PFSK-1 (cell line): ENCODE results near the gene ERVK3-1.

Experiments
- FOXP2 ChIP-seq: optimal IDR thresholded peaks from 2 replicates; pipeline ENCODE3; 2011; ENCODE audit warnings: borderline replicate concordance, control low read depth, inconsistent platforms; ENCODE audit not compliant: insufficient read depth; ENCODE audit errors: extremely low read length, extremely low read depth
- POLR2AphosphoS5 ChIP-seq: IDR thresholded peaks from 2 replicates; pipeline ENCODE4 v1.6.1; 2012; ENCODE audit warnings: low read depth, mild to moderate bottlenecking, control low read depth, low read length, moderate library complexity
- REST ChIP-seq, 2 experiments: IDR thresholded peaks; 2 replicates each; pipeline versions ENCODE4 v1.6.1 to v1.8.0; 2011 to 2012; ENCODE audit warnings: low read depth in 2 of 2, low read length in 2 of 2, control low read depth in 1 of 2, inconsistent platforms in 1 of 2, mild to moderate bottlenecking in 1 of 2, moderate library complexity in 1 of 2; ENCODE audit not compliant: insufficient read depth in 1 of 2
- SIN3A ChIP-seq: IDR thresholded peaks from 2 replicates; pipeline ENCODE4 v1.6.1; 2012; ENCODE audit warnings: mild to moderate bottlenecking, low read length, moderate library complexity, borderline replicate concordance; ENCODE audit not compliant: insufficient read depth
- TAF1 ChIP-seq: IDR thresholded peaks from 2 replicates; pipeline ENCODE4 v1.6.1; 2012; ENCODE audit warnings: low read length, control low read depth, borderline replicate concordance; ENCODE audit not compliant: insufficient read depth

ERVK3-1 gene

GRCh38 chr19:58265100-58265499, 40.1 kb upstream of the ERVK3-1 start:
- TF ChIP-seq TAF1: no peak
- no peak for TF ChIP-seq SIN3A
- no peak for TF ChIP-seq REST (IDR thresholded peaks at IDR 0.05; ENCODE audit: insufficient read depth in 1 of 2, low read depth in 2 of 2, low read length in 2 of 2)
- TF ChIP-seq FOXP2: no peak
- TF ChIP-seq POLR2AphosphoS5: no peak

- TF ChIP-seq TAF1: no peak
- TF ChIP-seq FOXP2: no peak
- no peak for TF ChIP-seq REST (IDR thresholded peaks at IDR 0.05; ENCODE audit: insufficient read depth in 1 of 2, low read depth in 2 of 2, low read length in 2 of 2)
- TF ChIP-seq POLR2AphosphoS5: no peak
These were observed 36.8 kb upstream of the ERVK3-1 start for GRCh38 chr19:58268344-58268743.

GRCh38 chr19:58274771-58275201, 30.4 kb upstream of the ERVK3-1 start:
- TF ChIP-seq FOXP2 (no peak), SIN3A (no peak), POLR2AphosphoS5 (no peak), TAF1 (no peak), REST (IDR thresholded peaks at IDR 0.05; ENCODE audit: insufficient read depth in 1 of 2, low read depth in 2 of 2, low read length in 2 of 2) (no peak)

- no peak for TF ChIP-seq TAF1
- no peak for TF ChIP-seq SIN3A
- no peak for TF ChIP-seq FOXP2
- no peak for TF ChIP-seq REST (IDR thresholded peaks at IDR 0.05; ENCODE audit: insufficient read depth in 1 of 2, low read depth in 2 of 2, low read length in 2 of 2)
- TF ChIP-seq POLR2AphosphoS5: no peak
These were observed 29.6 kb upstream of the ERVK3-1 start for GRCh38 chr19:58275564-58275963.

- no peak for TF ChIP-seq SIN3A
- TF ChIP-seq TAF1: no peak
- TF ChIP-seq FOXP2: no peak
- TF ChIP-seq POLR2AphosphoS5: no peak
- no peak for TF ChIP-seq REST (IDR thresholded peaks at IDR 0.05; ENCODE audit: insufficient read depth in 1 of 2, low read depth in 2 of 2, low read length in 2 of 2)
These were observed 28.0 kb upstream of the ERVK3-1 start for GRCh38 chr19:58277197-58277596.
